C4-2B (cell line): ENCODE results near the gene RAB1A.
"Not testable (repeated sequence)": the region's sequence is repeated elsewhere in the genome, so short reads cannot be mapped to it uniquely, and the experiment has no call there.

Source experiments
- H3K27ac ChIP-seq: fragments of 450-650 bp; 2 replicates; pipeline ENCODE4 v1.5.1; 2017
- CTCF ChIP-seq: fragments of 450-650 bp; conservative IDR thresholded peaks from 2 replicates; pipeline ENCODE4 v1.5.1; 2017; ENCODE audit warnings: mild to moderate bottlenecking
- ZFX ChIP-seq: fragments of 450-650 bp; IDR thresholded peaks from 2 replicates; pipeline ENCODE4 v1.6.1; 2017

RAB1A gene

DNA sequence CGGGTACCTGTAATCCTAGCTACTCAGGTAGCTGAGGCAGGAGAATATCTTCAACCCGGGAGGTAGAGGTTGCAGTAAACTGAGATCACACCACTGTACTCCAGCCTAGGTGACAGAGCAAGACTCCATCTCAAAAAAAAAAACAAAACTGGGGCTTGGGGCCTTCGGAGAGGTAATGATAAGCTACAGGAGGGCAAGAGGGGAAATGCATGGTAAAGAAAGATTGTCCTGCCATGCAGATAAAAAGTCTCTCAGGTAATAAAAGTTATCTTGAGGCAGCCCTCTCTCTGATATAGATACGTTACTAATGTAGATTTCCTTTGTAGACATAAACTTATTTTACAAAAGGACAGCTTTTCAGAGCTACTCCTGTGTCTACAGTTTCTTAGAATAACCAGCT is 3.7 kb upstream of the RAB1A start:
- no peak overlapping the region for H3K27ac ChIP-seq
- TF ChIP-seq CTCF = no peak
- TF ChIP-seq ZFX = no peak

- H3K27ac ChIP-seq = not testable (repeated sequence)
Measured at GRCh38 chr2:65132930-65133329, 3.0 kb upstream of the RAB1A start.

DNA sequence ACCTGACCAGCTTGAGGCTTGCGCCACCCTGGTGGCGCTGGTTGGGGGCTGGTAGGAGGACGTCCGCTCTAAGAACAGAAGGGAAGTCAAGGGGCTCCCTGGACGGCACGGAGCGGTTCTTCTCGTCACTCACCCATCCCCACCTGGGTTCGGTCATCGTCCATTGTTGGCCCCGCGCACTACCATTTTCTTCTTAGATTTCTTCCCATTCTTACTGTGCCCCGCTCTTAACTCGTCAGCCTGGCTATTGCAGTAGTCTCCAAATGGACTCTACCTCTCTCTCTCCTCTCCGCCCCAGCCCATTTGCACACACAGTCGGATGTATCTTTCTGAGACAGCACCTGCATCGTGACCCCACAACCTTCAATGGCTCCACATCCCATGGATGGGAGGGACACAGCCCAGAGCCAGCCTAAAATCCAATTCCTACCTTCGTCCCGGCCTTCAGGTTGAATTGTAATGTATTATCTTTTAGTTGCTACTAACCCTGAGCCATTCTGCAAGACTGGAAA is 814 bp upstream of the RAB1A start:
- TF ChIP-seq ZFX = no peak
- no peak for TF ChIP-seq CTCF
- peak overlapping the region; percentile 94 for H3K27ac ChIP-seq

DNA sequence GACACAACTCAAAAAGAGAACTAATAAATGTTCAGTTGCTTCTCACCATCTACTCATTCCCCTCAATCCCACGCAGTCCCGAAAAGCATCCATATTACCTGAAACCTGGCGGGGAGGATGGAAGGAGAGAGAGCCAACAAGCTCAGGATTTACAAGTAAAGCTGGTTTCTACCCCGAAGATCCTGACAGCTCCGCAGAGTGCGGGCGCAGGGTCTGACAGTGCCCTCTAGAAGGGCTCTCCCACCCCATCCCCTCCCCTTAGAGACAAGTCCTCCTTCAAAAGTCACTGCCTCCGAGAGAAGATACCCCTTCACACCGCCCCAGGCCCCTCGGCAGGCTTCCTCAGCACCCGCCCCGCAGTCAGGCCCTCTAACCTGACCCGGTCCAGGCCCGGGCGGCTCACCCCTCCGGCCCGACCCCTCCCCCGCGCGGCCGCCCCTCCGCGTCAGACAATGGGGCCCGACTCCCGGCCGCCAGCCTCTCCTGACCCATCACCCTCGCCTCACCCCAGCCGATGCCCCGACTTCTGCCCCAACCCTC is 550 bp downstream of the RAB1A start:
- TF ChIP-seq CTCF (no peak), ZFX (no peak)
- H3K27ac ChIP-seq = peak overlapping the region; percentile 94

GRCh38 chr2:65128297-65129190 is 1.4 kb downstream of the RAB1A start:
- no peak overlapping the region; the same call in 1 of the 2 replicates for H3K27ac ChIP-seq

GRCh38 chr2:65125457-65125856 is 4.4 kb downstream of the RAB1A start:
- H3K27ac ChIP-seq = not testable (repeated sequence)

More at GRCh38 chr2:65128297-65129190, 1.4 kb downstream of the RAB1A start:
- TF ChIP-seq CTCF (no peak), ZFX (no peak)

- TF ChIP-seq ZFX (no peak), CTCF (no peak)
- no peak overlapping the region for H3K27ac ChIP-seq
Measured at GRCh38 chr2:65122313-65122712, 7.6 kb downstream of the RAB1A start.

- H3K27ac ChIP-seq = no peak overlapping the region
- TF ChIP-seq CTCF (no peak), ZFX (no peak)
Measured at GRCh38 chr2:65120990-65121693, 8.8 kb downstream of the RAB1A start.
